NCI-H345 (cell line): ENCODE data around the gene KCNV2.

Source experiments
- DNase-seq: peaks from one replicate; lab custom pipeline; 2025; lab: John Stamatoyannopoulos, UW

The KCNV2 gene

GRCh38 chr9:2720179-2720654 is 2.9 kb downstream of the KCNV2 start:
- DNase-seq: no peak

- no peak for DNase-seq
Observed at GRCh38 chr9:2722715-2723114, 5.4 kb downstream of the KCNV2 start.

GRCh38 chr9:2723376-2724065 is 6.2 kb downstream of the KCNV2 start:
- no peak for DNase-seq

- DNase-seq: no peak
Observed at GRCh38 chr9:2725126-2725525, 7.8 kb downstream of the KCNV2 start.

- DNase-seq: no peak
Observed at GRCh38 chr9:2725898-2726649, 8.8 kb downstream of the KCNV2 start.

GRCh38 chr9:2726650-2727340 is 9.5 kb downstream of the KCNV2 start:
- DNase-seq: no peak

- no peak for DNase-seq
Observed at GRCh38 chr9:2727374-2727773, 10.1 kb downstream of the KCNV2 start.

- peak; percentile 43 for DNase-seq
Observed at GRCh38 chr9:2727966-2728613, 10.8 kb downstream of the KCNV2 start.

- no peak for DNase-seq
Observed at GRCh38 chr9:2729003-2729402, 11.7 kb downstream of the KCNV2 start.

GRCh38 chr9:2729721-2730120 is 12.4 kb downstream of the KCNV2 start:
- DNase-seq: no peak

GRCh38 chr9:2730971-2731370 is 13.7 kb downstream of the KCNV2 start:
- no peak for DNase-seq

- DNase-seq: no peak
Observed at GRCh38 chr9:2732492-2732891, 15.2 kb downstream of the KCNV2 start.

- DNase-seq: no peak
Observed at GRCh38 chr9:2740616-2741015, 23.3 kb downstream of the KCNV2 start.

GRCh38 chr9:2741441-2742158 is 24.3 kb downstream of the KCNV2 start:
- DNase-seq: no peak

GRCh38 chr9:2742214-2742613 is 24.9 kb downstream of the KCNV2 start:
- DNase-seq: no peak

GRCh38 chr9:2743937-2744529 is 26.7 kb downstream of the KCNV2 start:
- no peak for DNase-seq

- DNase-seq: no peak
Observed at GRCh38 chr9:2745560-2746380, 28.5 kb downstream of the KCNV2 start.

- DNase-seq: no peak
Observed at GRCh38 chr9:2749485-2749884, 32.2 kb downstream of the KCNV2 start.

GRCh38 chr9:2755285-2755684 is 38.0 kb downstream of the KCNV2 start:
- no peak for DNase-seq

- DNase-seq: no peak
Observed at GRCh38 chr9:2758162-2758897, 41.0 kb downstream of the KCNV2 start.
